HepG2 (cell line): ENCODE measurements around the gene HDAC10. TPM values are rescaled to one million over a fixed set of nuclear protein-coding genes. Genes with fewer than 3 reads are reported as not detected.

ENCODE experiments used
- CHD2 ChIP-seq: IDR thresholded peaks from 2 replicates; pipeline ENCODE4 v1.6.1; 2011; ENCODE audit warnings: low read depth, low read length, improper control_type of control experiment
- GABPB1 ChIP-seq: IDR thresholded peaks from 2 replicates; pipeline ENCODE4 v1.6.1; 2016; ENCODE audit warnings: mild to moderate bottlenecking, missing genetic modification reagents, moderate library complexity, missing compliant biosample characterization
- HOXA5 ChIP-seq: sonication (generic); formaldehyde crosslinking; IDR thresholded peaks from 2 replicates; pipeline ENCODE4 v1.4.0; 2020; ENCODE audit warnings: missing genetic modification reagents
- MIER2 ChIP-seq: IDR thresholded peaks from 2 replicates; pipeline ENCODE4 v1.6.1; 2016; ENCODE audit warnings: missing biosample characterization, missing genetic modification reagents
- MTA1 ChIP-seq: sonication (generic); formaldehyde crosslinking; IDR thresholded peaks from 2 replicates; pipeline ENCODE4 v1.4.0; 2020; ENCODE audit warnings: missing genetic modification reagents, mild to moderate bottlenecking, borderline replicate concordance
- RARG ChIP-seq: sonication (generic); formaldehyde crosslinking; IDR thresholded peaks from 2 replicates; pipeline ENCODE4 v1.4.0; 2020; ENCODE audit warnings: low read depth, mild to moderate bottlenecking, missing genetic modification reagents
- SAFB2 ChIP-seq: sonication (generic); formaldehyde crosslinking; IDR thresholded peaks from 2 replicates; pipeline ENCODE4 v1.5.1; 2020; ENCODE audit warnings: missing genetic modification reagents, low read depth, mild to moderate bottlenecking, borderline replicate concordance
- SMYD3 ChIP-seq: sonication (generic); formaldehyde crosslinking; IDR thresholded peaks from 2 replicates; pipeline ENCODE4 v1.8.1; 2023; ENCODE audit warnings: mild to moderate bottlenecking, missing genetic modification reagents
- ZBTB38 ChIP-seq: sonication (generic); formaldehyde crosslinking; IDR thresholded peaks from 2 replicates; pipeline ENCODE4 v1.5.1; 2020; ENCODE audit warnings: mild to moderate bottlenecking, missing genetic modification reagents
- ZNF333 ChIP-seq: sonication (generic); formaldehyde crosslinking; IDR thresholded peaks from 2 replicates; pipeline ENCODE4 v1.4.0; 2020; ENCODE audit warnings: mild to moderate bottlenecking, missing genetic modification reagents, borderline replicate concordance
- ZNF501 ChIP-seq: sonication (generic); formaldehyde crosslinking; IDR thresholded peaks from 2 replicates; pipeline ENCODE4 v1.5.1; 2020; ENCODE audit warnings: mild to moderate bottlenecking, moderate library complexity, missing genetic modification reagents
- ZNF547 ChIP-seq: sonication (generic); formaldehyde crosslinking; IDR thresholded peaks from 2 replicates; pipeline ENCODE4 v1.5.1; 2020; ENCODE audit warnings: mild to moderate bottlenecking, missing genetic modification reagents
- ZNF775 ChIP-seq: sonication (generic); formaldehyde crosslinking; IDR thresholded peaks from 2 replicates; pipeline ENCODE4 v1.4.0; 2020; ENCODE audit warnings: missing genetic modification reagents, mild to moderate bottlenecking, moderate library complexity, borderline replicate concordance
- polyA plus RNA-seq, 8 experiments: library from polyadenylated mRNA; depleted of rRNA in 3 of 8; stranded (reverse) in 7 of 8; unstranded in 1 of 8; fragments of >200 nt; fragmentation: Illumina TruSeq in 4 of 8; extraction: Trizol in 4 of 8; gene quantifications; 2 replicates each; pipeline versions ENCODE4 v1.2.1 to v1.2.3, GENCODE V29; 2011 to 2016; ENCODE audit warnings: low read depth in 4 of 8, missing spikeins in 1 of 8, mixed read lengths in 1 of 8; ENCODE audit not compliant: insufficient read depth in 1 of 8
- total RNA-seq, 5 experiments: library from RNA; depleted of rRNA; stranded (reverse); fragments of >200 nt; fragmentation: Illumina TruSeq; extraction: Trizol; gene quantifications; 2 replicates each; pipeline ENCODE4 v1.2.3, GENCODE V29; 2016; ENCODE audit warnings: low read depth in 1 of 5
- TF ChIP-seq, protein P1 (sequence below): sonication (generic); formaldehyde crosslinking; IDR thresholded peaks from 2 replicates; pipeline ENCODE4 v1.4.0; 2020; ENCODE audit warnings: mild to moderate bottlenecking, missing genetic modification reagents
- TF ChIP-seq, protein P2 (sequence below): sonication (generic); formaldehyde crosslinking; IDR thresholded peaks from 2 replicates; pipeline ENCODE4 v1.5.0; 2020; ENCODE audit warnings: missing genetic modification reagents, mild to moderate bottlenecking, borderline replicate concordance
- TF ChIP-seq, protein P3 (sequence below): sonication (generic); IDR thresholded peaks from 2 replicates; pipeline ENCODE4 v1.6.1; 2016; ENCODE audit warnings: low read depth, borderline replicate concordance
- TF ChIP-seq, protein P4 (sequence below): sonication (generic); formaldehyde crosslinking; IDR thresholded peaks from 2 replicates; pipeline ENCODE4 v1.5.0; 2020; ENCODE audit warnings: mild to moderate bottlenecking, missing genetic modification reagents, moderate library complexity
- TF ChIP-seq, protein P5 (sequence below): sonication (generic); formaldehyde crosslinking; conservative IDR thresholded peaks from 2 replicates; pipeline ENCODE4 v1.4.0; 2020; ENCODE audit warnings: missing genetic modification reagents
- TF ChIP-seq, protein P6 (sequence below): sonication (generic); formaldehyde crosslinking; IDR thresholded peaks from 2 replicates; pipeline ENCODE4 v1.4.0; 2020; ENCODE audit warnings: missing genetic modification reagents, mild to moderate bottlenecking, borderline replicate concordance

The HDAC10 gene
- total and polyA plus RNA-seq, 2 of the 13 experiments (the other 11 are each of a cell fraction or from before 2014, with no cell fraction given) = 13.9 to 14.9 TPM

DNA sequence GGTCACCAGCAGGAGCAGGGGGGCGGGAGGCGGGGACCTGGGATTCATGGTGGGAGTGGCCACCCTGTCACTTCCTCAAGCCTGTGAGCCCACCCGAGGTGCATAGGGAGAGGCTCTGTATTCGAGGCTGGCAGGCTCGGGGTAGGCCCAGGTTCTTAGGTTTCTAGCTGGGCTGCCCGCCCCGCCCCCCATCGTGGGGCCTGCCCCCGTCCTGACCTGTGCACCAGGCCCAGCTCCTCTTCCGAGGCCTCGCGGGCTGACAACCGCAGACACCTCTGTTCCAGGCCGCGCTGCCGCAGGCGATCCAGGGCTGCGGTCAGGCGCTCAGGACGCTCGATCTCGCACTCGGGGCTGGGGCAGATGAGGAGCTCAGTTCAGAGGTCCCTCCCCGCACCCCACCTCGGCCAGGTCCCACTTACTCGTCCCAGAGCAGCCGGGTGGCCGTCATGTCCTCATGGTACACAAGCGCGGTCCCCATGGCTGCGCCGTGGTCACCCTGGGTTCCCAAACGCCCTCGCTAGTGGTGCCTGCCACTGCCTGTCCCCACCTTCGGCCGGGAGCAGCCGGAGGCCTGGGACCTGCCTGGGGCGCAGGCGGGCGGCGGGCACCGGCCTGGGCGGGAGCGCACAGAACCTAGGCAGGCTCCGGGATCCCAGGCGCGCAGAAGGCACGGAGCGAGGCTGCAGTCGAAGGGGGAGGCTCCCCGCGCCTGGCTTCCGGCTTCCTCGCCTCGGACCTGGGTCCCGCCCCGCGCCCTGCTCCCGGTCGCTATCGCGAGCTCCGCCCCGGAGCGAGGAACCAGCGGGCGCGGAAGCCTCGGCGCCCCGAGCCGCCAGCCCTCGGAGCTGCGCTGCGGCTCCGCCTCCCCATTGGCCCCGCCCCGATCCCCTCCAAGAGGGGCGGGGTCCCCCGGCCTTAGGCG, at the start of gene HDAC10 (continued):
- TF ChIP-seq MIER2 (CRISPR knock-in tag) = no peak
- TF ChIP-seq, protein P1, sequence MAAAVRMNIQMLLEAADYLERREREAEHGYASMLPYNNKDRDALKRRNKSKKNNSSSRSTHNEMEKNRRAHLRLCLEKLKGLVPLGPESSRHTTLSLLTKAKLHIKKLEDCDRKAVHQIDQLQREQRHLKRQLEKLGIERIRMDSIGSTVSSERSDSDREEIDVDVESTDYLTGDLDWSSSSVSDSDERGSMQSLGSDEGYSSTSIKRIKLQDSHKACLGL (CRISPR knock-in tag) = peak; percentile 59; the same call in 1 of the 2 replicates
- TF ChIP-seq ZNF547 (CRISPR knock-in tag) = peak; percentile 91
- 0 out of 2 replicates have a peak, but pooled peaks have one; percentile 49 for TF ChIP-seq SMYD3
- no peak for TF ChIP-seq ZNF333 (CRISPR knock-in tag)
- peak; percentile 82; the same call in 1 of the 2 replicates for TF ChIP-seq SAFB2 (CRISPR knock-in tag)
- TF ChIP-seq CHD2 = peak; percentile 95
- TF ChIP-seq HOXA5 = peak; percentile 61; the same call in 1 of the 2 replicates
- TF ChIP-seq, protein P2, sequence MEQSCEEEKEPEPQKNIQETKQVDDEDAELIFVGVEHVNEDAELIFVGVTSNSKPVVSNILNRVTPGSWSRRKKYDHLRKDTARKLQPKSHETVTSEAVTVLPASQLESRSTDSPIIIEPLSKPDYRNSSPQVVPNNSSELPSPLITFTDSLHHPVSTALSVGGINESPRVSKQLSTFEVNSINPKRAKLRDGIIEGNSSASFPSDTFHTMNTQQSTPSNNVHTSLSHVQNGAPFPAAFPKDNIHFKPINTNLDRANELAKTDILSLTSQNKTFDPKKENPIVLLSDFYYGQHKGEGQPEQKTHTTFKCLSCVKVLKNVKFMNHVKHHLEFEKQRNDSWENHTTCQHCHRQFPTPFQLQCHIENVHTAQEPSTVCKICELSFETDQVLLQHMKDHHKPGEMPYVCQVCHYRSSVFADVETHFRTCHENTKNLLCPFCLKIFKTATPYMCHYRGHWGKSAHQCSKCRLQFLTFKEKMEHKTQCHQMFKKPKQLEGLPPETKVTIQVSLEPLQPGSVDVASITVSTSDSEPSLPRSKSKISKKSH (CRISPR knock-in tag) = peak; percentile 59
- TF ChIP-seq GABPB1 (CRISPR knock-in tag) = peak; percentile 88
- TF ChIP-seq, protein P3, sequence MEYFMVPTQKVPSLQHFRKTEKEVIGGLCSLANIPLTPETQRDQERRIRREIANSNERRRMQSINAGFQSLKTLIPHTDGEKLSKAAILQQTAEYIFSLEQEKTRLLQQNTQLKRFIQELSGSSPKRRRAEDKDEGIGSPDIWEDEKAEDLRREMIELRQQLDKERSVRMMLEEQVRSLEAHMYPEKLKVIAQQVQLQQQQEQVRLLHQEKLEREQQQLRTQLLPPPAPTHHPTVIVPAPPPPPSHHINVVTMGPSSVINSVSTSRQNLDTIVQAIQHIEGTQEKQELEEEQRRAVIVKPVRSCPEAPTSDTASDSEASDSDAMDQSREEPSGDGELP = no peak
- peak; percentile 74 for TF ChIP-seq ZNF501
- TF ChIP-seq, protein P4, sequence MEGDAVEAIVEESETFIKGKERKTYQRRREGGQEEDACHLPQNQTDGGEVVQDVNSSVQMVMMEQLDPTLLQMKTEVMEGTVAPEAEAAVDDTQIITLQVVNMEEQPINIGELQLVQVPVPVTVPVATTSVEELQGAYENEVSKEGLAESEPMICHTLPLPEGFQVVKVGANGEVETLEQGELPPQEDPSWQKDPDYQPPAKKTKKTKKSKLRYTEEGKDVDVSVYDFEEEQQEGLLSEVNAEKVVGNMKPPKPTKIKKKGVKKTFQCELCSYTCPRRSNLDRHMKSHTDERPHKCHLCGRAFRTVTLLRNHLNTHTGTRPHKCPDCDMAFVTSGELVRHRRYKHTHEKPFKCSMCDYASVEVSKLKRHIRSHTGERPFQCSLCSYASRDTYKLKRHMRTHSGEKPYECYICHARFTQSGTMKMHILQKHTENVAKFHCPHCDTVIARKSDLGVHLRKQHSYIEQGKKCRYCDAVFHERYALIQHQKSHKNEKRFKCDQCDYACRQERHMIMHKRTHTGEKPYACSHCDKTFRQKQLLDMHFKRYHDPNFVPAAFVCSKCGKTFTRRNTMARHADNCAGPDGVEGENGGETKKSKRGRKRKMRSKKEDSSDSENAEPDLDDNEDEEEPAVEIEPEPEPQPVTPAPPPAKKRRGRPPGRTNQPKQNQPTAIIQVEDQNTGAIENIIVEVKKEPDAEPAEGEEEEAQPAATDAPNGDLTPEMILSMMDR (CRISPR knock-in tag) = 0 out of 2 replicates have a peak, but pooled peaks have one; percentile 2
- TF ChIP-seq, protein P5, sequence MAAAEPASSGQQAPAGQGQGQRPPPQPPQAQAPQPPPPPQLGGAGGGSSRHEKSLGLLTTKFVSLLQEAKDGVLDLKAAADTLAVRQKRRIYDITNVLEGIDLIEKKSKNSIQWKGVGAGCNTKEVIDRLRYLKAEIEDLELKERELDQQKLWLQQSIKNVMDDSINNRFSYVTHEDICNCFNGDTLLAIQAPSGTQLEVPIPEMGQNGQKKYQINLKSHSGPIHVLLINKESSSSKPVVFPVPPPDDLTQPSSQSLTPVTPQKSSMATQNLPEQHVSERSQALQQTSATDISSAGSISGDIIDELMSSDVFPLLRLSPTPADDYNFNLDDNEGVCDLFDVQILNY (CRISPR knock-in tag) = 0 out of 2 replicates have a peak, but pooled peaks have one; percentile 27
- no peak for TF ChIP-seq RARG (CRISPR knock-in tag)
- TF ChIP-seq, protein P6, sequence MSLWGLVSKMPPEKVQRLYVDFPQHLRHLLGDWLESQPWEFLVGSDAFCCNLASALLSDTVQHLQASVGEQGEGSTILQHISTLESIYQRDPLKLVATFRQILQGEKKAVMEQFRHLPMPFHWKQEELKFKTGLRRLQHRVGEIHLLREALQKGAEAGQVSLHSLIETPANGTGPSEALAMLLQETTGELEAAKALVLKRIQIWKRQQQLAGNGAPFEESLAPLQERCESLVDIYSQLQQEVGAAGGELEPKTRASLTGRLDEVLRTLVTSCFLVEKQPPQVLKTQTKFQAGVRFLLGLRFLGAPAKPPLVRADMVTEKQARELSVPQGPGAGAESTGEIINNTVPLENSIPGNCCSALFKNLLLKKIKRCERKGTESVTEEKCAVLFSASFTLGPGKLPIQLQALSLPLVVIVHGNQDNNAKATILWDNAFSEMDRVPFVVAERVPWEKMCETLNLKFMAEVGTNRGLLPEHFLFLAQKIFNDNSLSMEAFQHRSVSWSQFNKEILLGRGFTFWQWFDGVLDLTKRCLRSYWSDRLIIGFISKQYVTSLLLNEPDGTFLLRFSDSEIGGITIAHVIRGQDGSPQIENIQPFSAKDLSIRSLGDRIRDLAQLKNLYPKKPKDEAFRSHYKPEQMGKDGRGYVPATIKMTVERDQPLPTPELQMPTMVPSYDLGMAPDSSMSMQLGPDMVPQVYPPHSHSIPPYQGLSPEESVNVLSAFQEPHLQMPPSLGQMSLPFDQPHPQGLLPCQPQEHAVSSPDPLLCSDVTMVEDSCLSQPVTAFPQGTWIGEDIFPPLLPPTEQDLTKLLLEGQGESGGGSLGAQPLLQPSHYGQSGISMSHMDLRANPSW (CRISPR knock-in tag) = no peak; the same call in 1 of the 2 replicates
- no peak for TF ChIP-seq MTA1 (CRISPR knock-in tag)
- 0 out of 2 replicates have a peak, but pooled peaks have one; percentile 25 for TF ChIP-seq ZBTB38 (CRISPR knock-in tag)
- TF ChIP-seq ZNF775 (CRISPR knock-in tag) = no peak
